GM21825 (cell line): ENCODE measurements around the gene IGF2BP2.
"Not testable (repeated sequence)": the region's sequence is repeated elsewhere in the genome, so short reads cannot be mapped to it uniquely, and the experiment has no call there.

ENCODE experiments used
- ATAC-seq: cut with Tn5 transposase; IDR thresholded peaks from one replicate; pipeline ENCODE4 v1.9.1; 2021; ENCODE audit warnings: mild to moderate bottlenecking, moderate library complexity; ENCODE audit not compliant: unreplicated experiment

IGF2BP2 gene

DNA sequence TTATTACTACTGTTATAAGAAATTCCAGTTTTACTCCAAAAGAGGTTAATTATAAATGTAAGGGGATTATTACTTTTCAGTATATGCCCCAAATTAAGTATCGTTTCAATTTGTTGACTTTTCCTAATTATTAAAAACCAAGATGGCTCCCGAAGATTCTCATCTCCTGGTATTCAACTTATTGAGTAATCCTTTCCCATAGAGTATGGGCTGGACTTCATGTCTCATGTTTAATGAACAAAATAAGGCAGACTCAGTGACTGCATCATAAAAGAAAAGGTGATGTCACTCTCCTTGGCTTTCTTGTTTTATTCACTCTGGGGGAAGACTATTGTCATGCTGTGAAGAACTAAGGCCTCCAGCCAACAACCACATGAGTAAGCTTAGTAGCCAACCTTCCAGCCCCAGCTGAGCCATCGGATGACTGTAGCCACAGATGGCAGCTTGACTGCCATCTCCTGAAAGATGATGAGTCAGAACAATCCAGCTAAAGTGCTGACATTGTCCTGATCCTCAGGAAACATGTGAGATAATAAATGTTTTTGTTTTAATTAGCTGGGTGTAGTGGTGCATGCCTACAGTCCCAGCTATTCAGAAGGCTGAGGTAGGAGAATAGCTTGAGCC lies 17.3 kb downstream of the IGF2BP2 start:
- no peak for ATAC-seq

DNA sequence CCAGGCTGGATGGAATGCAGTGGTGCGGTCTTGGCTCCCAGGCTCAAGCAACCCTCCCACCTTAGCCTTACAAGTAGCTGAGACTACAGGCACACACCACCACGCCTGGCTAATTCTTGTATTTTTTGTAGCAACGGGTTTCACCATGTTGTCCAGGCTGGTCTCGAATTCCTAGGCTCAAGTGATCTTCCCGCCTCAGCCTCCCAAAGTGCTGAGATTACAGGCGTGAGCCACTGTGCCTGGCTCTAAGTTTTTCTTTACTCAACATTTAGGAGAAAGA lies 26.1 kb downstream of the IGF2BP2 start:
- not testable (repeated sequence) for ATAC-seq

- ATAC-seq, result no peak
Observed at GRCh38 chr3:185797993-185798830, 26.6 kb downstream of the IGF2BP2 start.

DNA sequence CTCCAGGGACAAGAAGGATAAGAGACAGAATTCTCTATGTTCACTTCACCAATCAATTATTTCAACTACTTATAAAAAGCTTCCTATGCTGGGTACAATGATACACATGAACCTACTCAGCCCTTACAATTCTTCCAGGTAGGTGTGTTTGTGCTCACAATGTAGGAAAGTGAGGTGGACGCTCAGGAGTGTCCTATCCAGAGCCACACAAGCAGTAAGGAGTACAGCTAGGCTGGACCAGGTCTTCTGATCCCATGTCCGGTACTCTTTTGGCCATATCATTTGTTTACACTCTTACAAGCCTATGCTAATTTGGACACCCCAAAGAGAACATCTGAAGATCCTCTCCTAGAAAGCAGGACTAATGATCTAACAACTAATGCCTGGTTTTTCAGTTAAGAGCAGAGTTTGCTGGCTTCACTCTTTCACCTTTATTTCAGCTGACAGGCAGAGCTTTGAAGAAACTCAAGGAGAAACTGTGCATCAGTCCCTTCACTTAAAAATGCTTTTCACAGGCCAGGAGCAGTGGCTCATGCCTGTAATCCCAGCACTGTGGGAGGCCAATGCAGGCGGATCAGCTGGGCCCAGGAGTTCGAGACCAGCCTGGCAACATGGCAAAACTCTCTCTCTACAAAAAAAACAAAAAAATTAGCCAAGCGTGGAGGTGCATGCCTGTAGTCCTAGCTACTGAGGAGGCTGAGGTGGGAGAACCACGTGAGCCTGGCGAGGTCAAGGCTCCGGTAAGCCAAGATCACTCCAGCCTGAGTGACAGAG lies 27.5 kb downstream of the IGF2BP2 start:
- no peak for ATAC-seq

GRCh38 chr3:185796431-185797107 lies 28.3 kb downstream of the IGF2BP2 start:
- no peak for ATAC-seq

- ATAC-seq, result no peak
Observed at GRCh38 chr3:185793381-185793780, 31.5 kb downstream of the IGF2BP2 start.

- no peak for ATAC-seq
Observed at GRCh38 chr3:185792955-185793354, 31.9 kb downstream of the IGF2BP2 start.

DNA sequence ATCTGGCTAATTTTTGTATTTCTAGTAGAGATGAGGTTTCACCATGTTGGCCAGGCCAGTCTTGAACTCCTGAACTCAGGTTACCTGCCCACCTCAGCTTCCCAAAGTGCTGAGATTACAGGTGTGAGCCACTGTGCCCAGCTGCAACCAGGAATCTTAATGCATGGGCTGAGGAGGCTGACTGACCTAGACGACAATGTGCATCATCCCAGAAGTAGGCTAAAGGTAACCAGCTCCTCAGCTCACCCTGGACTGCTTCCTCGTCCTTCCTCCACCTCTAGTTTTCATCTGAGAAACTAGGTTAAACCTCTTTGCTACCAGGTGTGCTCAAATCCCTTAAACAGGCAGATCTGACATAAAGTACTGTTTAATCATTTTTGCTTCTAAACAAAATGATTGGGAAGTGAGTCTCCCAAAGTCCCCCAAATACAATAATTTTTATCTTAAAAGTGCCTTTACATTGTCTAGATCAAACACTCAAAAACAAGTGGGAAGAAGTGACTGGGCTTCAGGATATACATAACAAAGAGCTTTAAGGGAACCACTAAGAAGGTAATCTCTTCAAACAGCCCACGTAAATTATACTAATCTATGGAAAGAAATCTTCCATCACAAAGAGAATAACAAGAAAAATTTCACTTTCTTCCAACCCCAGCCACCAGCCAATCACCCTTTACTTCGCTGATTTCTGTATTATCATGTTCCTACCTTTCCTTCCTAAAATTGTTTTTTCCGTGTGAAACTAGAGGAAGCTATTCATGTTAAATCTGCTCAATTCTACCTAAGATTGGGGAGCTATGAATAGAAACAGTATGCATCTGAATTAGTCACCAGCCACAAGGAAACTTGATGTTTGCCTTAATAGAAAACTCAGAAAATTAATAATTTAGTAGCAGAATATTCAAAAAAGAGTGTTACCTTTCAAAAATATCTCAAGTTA lies 34.7 kb downstream of the IGF2BP2 start:
- ATAC-seq, result no peak

- ATAC-seq, result no peak
Observed at GRCh38 chr3:185789134-185789533, 35.7 kb downstream of the IGF2BP2 start.

GRCh38 chr3:185788292-185788691 lies 36.5 kb downstream of the IGF2BP2 start:
- ATAC-seq, result no peak

DNA sequence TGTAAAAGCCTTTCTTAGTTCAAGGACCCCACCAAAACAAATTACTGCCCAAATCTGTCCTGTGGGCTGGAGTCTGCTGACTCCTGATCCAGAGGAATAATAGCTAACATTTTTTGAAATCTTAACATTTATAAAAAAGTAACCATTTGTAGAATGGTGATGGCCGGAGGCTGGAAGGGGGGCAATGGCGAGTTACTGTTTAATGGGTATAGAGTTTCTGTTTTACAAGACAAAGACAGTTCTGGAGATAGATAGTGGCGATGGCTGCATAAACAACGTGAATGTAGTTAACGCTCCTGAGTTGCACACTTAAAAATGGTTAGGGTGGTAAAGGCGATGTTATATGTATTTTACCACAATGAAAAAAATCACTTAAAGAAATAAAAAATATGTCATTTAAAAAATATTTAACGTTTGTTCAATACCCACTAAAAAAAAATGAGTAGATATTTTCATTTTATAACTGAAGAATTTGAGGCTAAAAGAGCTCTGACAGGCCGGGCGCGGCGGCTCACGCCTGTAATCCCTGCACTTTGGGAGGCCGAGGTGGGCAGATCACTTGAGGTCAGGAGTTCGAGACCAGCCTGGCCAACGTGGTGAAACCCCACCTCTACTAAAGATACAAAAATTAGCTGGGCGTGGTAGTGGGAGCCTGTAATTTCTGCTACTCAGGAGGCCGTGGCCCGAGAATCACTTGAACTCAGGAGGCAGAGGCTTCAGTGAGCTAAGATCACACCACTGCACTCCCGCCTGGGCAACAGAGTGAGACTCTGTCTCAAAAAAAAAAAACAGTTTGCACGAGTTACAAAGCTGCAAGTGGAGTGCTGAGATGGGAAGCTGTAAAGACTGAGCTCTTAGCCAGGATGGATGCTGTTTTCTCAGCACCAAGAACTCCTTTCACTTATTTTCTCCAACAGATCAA lies 37.6 kb downstream of the IGF2BP2 start:
- ATAC-seq, result no peak

DNA sequence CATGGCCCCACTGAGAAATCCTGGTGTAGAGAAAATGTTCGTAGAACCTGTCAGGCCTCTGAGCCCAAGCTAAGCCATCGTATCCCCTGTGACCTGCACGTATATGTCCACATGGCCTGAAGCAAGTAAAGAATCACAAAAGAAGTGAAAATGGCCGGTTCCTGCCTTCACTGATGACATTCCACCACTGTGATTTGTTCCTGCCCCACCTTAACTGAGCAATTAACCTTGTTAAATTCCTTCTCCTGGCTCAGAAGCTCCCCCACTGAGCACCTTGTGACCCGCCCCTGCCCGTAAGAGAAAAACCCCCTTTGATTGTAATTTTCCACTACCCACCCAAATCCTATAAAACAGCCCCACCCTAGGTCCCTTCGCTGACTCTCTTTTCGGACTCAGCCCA lies 38.6 kb downstream of the IGF2BP2 start:
- ATAC-seq, result not testable (repeated sequence)

DNA sequence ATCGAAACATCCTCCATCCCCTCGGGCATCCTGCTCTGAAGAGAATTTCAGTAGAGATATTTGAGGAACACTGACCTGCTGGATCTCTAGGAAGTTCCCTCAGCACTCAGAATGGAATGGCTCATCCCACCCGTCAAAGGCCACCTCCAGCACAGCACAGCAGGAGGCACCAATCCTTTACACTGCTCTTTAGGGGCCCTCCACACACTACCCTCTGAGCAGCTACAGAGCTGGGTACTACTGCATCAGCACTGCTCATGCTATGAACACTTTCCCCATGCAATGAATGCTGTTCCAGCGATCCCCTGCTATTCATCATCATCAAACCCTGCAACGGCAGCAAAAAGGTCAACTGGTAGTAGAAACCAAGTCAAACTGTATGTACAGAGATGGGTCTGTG lies 40.5 kb downstream of the IGF2BP2 start:
- ATAC-seq, result no peak

GRCh38 chr3:185781759-185782158 lies 43.1 kb downstream of the IGF2BP2 start:
- ATAC-seq, result no peak

DNA sequence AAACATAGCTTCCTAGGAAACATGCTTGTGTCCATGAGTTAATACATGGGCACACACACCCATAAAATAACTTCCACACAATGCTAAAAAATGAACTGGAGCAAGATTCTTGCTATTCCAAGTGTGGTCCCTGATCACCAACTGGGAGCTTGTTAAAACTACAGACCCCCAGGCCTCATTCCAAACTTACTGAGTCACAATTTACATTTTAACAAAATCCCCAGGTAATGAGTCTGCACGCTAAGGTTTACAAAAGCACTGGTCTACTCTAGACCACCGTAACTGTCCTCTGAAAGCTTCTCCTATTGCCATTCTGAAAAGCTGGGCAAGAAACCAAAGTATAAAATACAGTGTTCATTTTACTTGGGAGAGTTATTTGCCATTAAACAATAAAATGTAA lies 45.4 kb downstream of the IGF2BP2 start:
- ATAC-seq, result no peak

DNA sequence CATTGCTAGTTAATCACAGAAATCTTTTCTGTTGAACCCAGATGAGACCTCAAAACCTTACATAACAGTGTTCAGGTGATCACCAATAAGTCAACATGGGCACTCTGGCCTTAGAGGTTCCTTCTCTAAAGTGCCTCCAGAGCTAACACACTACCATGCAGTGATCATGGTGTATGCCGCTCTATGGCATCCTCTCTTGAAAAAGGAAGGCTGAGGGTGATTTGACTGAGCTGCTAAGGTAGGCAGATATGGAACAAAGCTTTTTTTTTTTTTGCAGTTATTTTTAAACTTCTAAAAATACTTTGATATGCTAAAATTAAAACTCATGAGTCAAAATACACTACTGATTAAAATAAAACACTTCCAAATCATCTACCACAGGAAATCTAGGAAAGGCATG lies 46.0 kb downstream of the IGF2BP2 start:
- no peak for ATAC-seq

DNA sequence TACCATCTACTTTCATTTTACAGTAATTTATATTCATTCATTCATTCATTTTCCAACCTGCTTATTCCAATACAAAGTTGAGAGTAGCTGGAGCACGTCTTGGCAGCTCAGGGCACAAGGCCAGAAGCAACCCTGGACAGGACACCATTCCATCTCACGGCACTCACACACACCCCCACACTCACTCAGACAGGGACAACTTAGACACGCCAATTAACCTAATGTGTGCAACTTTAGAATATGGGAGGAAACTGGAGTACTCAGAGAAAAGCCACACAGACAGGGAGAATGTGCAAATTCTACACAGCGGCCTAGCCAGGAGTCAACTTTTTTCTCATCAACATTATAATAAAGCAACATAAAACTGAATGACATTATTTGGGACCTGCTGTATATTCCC lies 46.7 kb downstream of the IGF2BP2 start:
- no peak for ATAC-seq

DNA sequence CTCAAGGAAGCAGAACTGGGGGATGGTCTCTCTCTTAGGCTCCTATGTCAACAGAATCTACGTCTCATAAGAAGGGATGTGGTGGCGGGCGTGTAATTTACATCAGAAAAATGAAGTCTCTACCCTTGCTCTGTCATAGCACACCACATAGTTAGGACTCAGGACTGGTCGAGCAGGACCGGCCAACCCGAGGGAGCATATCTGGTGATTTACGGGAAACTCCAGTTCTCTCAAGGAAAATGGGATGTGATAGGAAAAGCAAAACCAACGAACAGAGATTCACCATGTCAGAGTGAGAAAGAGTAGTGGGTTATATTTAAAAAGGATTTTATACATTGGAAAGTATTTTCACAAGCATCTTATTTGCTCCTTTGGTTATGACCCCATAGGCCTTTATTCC lies 54.7 kb downstream of the IGF2BP2 start:
- ATAC-seq, result no peak

DNA sequence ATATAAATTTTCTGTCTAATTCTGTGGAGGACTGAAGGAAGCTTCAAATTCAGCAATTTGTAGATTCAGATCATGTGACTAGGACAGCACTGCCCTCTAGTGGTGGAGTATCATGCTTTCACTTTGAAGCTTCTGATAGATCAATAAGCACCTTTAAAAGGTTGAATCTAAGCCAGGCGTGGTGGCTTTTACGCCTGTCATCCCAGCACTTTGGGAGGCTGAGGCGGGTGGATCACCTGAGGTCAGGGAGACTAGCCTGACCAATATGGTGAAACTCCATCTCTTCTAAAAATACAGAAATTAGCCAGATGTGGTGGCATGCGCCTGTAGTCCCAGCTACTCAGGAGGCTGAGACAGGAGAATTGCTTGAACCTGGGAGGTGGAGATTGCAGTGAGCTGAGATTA lies 56.3 kb downstream of the IGF2BP2 start:
- not testable (repeated sequence) for ATAC-seq
